Right renal pelvis (tissue), 4 donors: ENCODE measurements around the gene NGF. TPM values are rescaled to one million over a fixed set of nuclear protein-coding genes. Genes with fewer than 3 reads are reported as not detected.
"Not testable (repeated sequence)": the region's sequence is repeated elsewhere in the genome, so short reads cannot be mapped to it uniquely, and the experiment has no call there.

ENCODE experiments used
- DNase-seq, 4 donors: peaks; one replicate each; pipeline ENCODE4 v3.0.0-alpha.2; 2013; ENCODE audit warnings: low read depth in 4 of 4, low spot score in 3 of 4, missing footprints in 1 of 4
- polyA plus RNA-seq, 4 donors: library from polyadenylated mRNA; unstranded; fragments of 120-200 nt; gene quantifications; one replicate each; pipeline ENCODE4 v1.2.1, GENCODE V29; 2013; ENCODE audit not compliant: insufficient read length in 4 of 4

The NGF gene
- 1 to 10 TPM; 1.7 to 2.9 (median 2.4) TPM for polyA plus RNA-seq

DNA sequence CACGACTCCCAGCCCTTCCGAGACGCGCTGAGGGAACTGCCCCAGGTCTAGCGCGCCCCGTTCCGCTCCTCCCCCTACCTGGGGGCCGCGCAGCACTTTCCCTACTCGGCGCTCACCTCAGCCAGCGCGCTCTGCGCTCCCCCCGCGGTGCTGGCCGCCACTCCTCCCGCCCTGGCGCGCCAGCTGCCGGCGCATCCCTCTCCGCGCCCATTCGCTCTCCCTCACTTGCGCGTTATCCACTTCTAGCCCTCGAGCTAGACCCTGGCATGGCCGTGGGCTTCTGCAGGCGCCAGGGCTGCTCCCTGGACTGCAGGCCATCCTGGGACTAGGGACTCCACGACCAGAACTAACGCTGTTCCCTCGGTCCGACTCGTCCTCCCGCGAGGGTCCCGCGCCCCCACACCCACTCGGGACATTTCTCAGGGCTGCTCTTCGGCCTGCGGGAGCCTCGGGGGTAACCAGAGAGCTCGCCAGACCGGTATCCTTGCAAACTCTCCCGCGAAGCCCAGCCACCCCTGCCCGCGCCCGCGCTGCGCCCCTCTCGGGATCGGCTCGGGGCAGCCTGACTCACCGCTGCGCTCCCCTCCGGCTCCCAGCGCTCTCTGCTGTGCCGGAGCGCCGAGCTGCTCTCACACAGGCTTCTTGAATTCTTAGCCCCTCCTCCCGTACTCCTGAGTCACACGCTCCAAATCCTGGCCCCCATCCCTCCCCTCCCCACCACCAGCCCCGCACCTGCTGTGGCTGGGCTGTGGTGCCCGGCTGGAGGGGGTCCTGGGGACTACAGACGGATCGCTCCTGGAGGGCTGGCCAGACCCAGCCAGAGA is at the start of gene NGF:
Gene NGF, minus strand, starts transcription at position 617 of the 824 bp plus-strand sequence. CDS start 51,454 bp downstream, outside the sequence.
- DNase-seq: peak in 3 of 4 donors; percentile 16 to 36 (median 25)

DNA sequence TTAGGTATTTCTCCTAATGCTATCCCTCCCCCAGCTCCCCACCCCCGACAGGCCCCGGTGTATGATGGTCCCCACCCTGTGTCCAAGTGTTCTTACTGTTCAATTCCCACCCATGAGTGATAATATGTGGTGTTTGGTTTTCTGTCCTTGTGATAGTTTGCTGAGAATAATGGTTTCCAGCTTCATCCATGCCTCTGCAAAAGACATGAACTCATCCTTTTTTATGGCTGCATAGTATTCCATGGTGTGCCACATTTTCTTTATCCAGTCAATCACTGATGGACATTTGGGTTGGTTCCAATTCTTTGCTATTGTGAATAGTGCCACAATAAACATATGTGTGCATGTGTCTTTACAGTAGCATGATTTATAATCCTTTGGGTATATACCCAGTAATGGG is 45.4 kb upstream of the NGF start:
- DNase-seq: not testable (repeated sequence)

GRCh38 chr1:115379943-115380342 is 41.9 kb upstream of the NGF start:
- DNase-seq: no peak

DNA sequence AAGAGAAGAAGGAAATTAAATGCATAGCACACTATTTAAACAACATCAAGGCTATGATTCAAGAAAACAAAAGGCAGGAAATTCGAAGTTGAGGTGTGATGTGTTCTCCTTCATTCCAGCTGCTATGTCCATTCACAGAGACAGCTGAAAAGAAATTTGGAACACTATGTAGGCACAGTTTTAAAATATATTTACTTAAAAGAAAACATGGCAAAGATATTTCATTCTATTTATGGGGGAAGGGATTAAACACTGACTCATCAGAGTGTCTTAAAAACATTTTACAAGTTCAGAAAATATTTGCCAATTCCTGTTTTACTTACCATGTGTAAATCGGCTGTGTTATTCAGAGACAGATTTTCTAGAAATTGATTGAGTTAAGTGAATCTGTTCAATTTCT is 39.4 kb upstream of the NGF start:
- no peak for DNase-seq

- no peak for DNase-seq
Observed at GRCh38 chr1:115374598-115374997, 36.5 kb upstream of the NGF start.

- DNase-seq: no peak
Observed at GRCh38 chr1:115373305-115373704, 35.3 kb upstream of the NGF start.

GRCh38 chr1:115365738-115366137 is 27.7 kb upstream of the NGF start:
- no peak for DNase-seq

DNA sequence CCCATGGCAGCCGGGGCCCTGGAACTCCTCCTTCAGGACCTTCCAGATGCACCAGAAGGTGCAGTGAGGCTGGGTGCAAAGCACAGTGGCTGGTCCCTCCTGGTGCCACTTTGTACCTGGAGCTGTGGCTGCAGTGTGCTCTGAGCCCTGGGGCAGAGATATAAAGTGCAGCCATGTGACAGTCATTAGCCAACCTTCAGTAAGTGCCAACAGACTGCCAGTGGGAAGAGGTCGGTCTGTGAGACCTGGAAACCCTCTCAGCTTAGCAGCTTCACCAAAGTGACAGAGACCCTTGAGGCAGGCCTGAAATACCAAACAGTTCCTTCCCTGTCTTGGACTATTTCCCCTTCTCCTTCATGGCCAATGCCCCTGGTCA is 26.7 kb upstream of the NGF start:
- DNase-seq: no peak

- peak in 2 of 4 donors; percentile 22 to 23 for DNase-seq
Observed at GRCh38 chr1:115364046-115364779, 26.2 kb upstream of the NGF start.

DNA sequence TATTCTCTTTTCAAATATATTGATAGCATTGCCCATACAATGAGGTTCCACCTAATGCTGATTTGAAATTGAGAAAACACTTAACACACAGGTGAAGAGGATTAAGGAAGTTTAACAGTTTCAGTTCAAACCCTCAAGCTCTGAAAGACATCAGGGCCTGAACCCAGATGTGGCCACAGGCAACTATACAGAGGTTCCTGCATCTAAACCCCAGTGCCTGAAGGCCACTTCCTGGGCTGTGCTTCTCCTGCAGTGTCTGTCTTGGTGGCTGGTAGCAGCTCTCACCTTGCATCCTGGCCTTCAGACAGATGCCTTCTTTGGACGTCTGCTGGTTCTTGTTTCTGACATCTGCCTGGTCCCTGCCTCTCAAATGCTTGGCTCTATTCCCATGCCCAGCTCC is 25.1 kb upstream of the NGF start:
- no peak for DNase-seq

DNA sequence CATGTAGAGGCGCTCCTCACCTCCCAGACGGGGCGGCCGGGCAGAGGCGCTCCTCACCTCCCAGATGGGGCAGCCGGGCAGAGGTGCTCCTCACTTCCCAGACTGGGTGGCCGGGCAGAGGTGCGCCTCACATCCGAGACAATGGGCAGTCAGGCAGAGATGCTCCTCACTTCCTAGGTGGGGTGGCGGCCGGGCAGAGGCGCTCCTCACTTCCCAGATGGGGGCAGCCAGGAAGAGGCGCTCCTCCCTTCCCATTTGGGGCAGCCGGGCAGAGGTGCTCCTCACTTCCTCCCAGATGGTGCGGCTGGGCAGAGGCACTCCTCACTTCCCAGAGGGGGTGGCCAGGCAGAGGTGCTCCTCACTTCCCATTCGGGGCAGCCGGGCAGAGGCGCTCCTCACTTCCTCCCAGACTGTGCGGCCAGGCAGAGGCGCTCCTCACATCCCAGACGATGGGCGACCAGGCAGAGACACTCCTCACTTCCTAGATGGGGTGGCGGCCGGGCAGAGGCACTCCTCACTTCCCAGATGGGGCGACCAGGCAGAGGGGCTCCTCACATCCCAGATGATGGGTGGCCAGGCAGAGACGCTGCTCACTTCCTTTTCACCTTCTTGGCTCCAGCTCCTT is 22.6 kb upstream of the NGF start:
- DNase-seq: not testable (repeated sequence)

GRCh38 chr1:115359787-115360452 is 21.9 kb upstream of the NGF start:
- DNase-seq: not testable (repeated sequence)

GRCh38 chr1:115356356-115356755 is 18.3 kb upstream of the NGF start:
- DNase-seq: no peak

- no peak for DNase-seq
Observed at GRCh38 chr1:115355069-115355468, 17.0 kb upstream of the NGF start.

DNA sequence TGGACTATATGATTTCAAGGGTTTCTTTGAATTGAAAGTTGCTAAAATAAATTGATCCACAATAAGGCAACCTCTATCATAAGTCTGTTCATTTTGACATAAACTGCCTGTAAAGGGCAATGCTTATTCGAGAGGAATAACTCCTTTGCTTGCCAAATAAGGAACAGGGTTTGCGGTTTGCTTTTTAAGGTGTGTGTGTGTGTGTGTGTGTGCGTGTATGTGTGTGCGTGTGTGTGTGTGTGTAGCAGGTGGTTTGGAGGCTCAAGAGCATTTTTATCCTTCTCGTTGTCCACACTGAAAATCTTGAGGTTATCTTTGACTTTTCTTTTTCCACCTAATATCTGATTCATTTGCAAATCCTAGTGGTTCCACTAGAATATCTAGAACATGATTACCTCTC is 13.1 kb upstream of the NGF start:
- no peak for DNase-seq

GRCh38 chr1:115348636-115349035 is 10.6 kb upstream of the NGF start:
- DNase-seq: no peak

- DNase-seq: no peak
Observed at GRCh38 chr1:115347282-115347681, 9.2 kb upstream of the NGF start.

- no peak for DNase-seq
Observed at GRCh38 chr1:115343200-115343737, 5.2 kb upstream of the NGF start.

GRCh38 chr1:115341948-115342347 is 3.9 kb upstream of the NGF start:
- DNase-seq: no peak

DNA sequence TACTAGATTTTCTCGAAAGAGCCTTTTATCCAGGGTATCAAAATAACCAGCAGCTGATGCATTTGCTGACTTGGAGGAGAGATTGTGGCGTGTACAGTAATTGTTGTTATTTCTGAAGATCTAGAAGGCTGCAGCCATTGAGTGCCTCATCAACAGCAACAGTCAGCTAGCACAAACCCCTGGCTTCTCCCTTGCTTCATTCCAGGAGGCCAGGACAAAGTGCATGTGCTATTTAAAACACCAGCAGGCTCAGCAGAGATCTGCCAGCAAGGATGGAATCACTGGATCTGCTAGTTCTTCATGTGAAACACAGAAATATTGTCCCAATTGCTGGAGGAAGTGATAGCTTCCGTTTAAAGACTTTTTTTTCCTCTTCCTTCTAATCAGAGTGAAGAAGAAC is 2.8 kb upstream of the NGF start:
- no peak for DNase-seq

DNA sequence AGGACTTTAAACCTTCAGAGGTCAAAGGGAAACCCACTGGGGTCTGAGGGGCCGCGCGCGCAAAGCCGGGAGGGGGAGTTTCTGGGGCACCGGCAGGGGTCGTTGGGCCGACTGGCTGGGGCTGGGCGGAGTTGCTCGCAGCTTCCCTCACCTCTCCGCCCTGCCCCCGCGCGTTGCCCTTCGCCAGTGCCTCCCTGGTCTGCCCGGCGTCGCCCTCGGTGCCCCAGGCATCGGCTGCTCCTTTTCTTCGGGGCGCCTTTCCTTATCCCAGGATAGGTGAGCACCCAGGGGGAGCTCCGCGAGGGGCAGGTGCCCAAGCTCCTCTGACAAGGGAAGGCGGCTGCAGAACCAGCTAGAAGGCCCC is 390 bp upstream of the NGF start:
- no peak for DNase-seq
